Left ventricle myocardium inferior (tissue), 1 donor: ENCODE results near the gene ROR1. TPM values are rescaled to one million over a fixed set of nuclear protein-coding genes. Genes with fewer than 3 reads are reported as not detected.
"Not testable (repeated sequence)": the region's sequence is repeated elsewhere in the genome, so short reads cannot be mapped to it uniquely, and the experiment has no call there.

Source experiments
- DNase-seq: peaks from one replicate; pipeline ENCODE4 v3.0.0-alpha.2; 2020
- H3K27ac ChIP-seq: fragments of 200-600 bp; replicated peaks from 2 replicates; pipeline ENCODE4 v1.8.0; 2021
- H3K27me3 ChIP-seq: fragments of 200-600 bp; 2 replicates; pipeline ENCODE4 v1.8.0; 2021; ENCODE audit warnings: low read depth
- H3K36me3 ChIP-seq: fragments of 200-600 bp; 2 replicates; pipeline ENCODE4 v1.8.0; 2021
- H3K4me1 ChIP-seq: fragments of 200-600 bp; 2 replicates; pipeline ENCODE4 v1.8.0; 2021
- H3K4me3 ChIP-seq: fragments of 200-600 bp; 2 replicates; pipeline ENCODE4 v1.8.0; 2021; ENCODE audit warnings: mild to moderate bottlenecking, moderate library complexity
- H3K9me3 ChIP-seq: fragments of 200-600 bp; replicated peaks from 2 replicates; pipeline ENCODE4 v1.8.0; 2021
- CTCF ChIP-seq: fragments of 200-600 bp; IDR thresholded peaks from 2 replicates; pipeline ENCODE4 v1.8.0; 2021; ENCODE audit warnings: antibody characterized with exemption, mild to moderate bottlenecking, borderline replicate concordance
- intact Hi-C: fragments of 100-400 bp; cut with micrococcal nuclease; formaldehyde crosslinking; loops from one replicate; pipeline ENCODE4 v1.11.0; 2022
- total RNA-seq: library from RNA; stranded (reverse); fragmentation: NEBNext Ultra II Directional; extraction: Animal tissue kit (Norgen Biotek cat#: 25700); gene quantifications from one replicate; pipeline ENCODE4 v1.2.1, GENCODE V29; 2021
- donor health status: DM: no; HTN: yes; CAD: no; lungs with severe emphysema.

ROR1 gene
- total RNA-seq, 1 donor from 2014 or later, result 14.0 TPM

- Histone ChIP-seq H3K27ac (no peak overlapping the region), H3K4me1 (peaks cover 36% of the 10 kb centered on the region), H3K9me3 (no peaks in the 10 kb centered on the region), H3K4me3 (no peak overlapping the region), H3K36me3 (no peaks in the 10 kb centered on the region), H3K27me3 (no peaks in the 10 kb centered on the region)
- DNase-seq, result no peak
- intact Hi-C loops, result no loop called here
- TF ChIP-seq CTCF, result no peak
Observed at GRCh38 chr1:63822540-63822939, 48.7 kb downstream of the ROR1 start.

- Histone ChIP-seq H3K4me1 (peaks cover 45% of the 10 kb centered on the region), H3K9me3 (no peaks in the 10 kb centered on the region), H3K4me3 (no peak overlapping the region), H3K27ac (no peak overlapping the region), H3K27me3 (no peaks in the 10 kb centered on the region), H3K36me3 (no peaks in the 10 kb centered on the region)
- no peak for TF ChIP-seq CTCF
- intact Hi-C loops, result no loop called here
- DNase-seq, result no peak
Observed at GRCh38 chr1:63824451-63824850, 50.6 kb downstream of the ROR1 start.

GRCh38 chr1:63825111-63825510, 51.3 kb downstream of the ROR1 start:
- Histone ChIP-seq H3K9me3 (no peaks in the 10 kb centered on the region), H3K36me3 (no peaks in the 10 kb centered on the region), H3K4me1 (peaks cover 52% of the 10 kb centered on the region), H3K27ac (no peak overlapping the region), H3K4me3 (no peak overlapping the region), H3K27me3 (no peaks in the 10 kb centered on the region)
- TF ChIP-seq CTCF, result no peak
- intact Hi-C loops, result no loop called here
- DNase-seq, result no peak

- H3K27ac ChIP-seq, H3K9me3 ChIP-seq, H3K27me3 ChIP-seq, H3K4me3 ChIP-seq, H3K36me3 ChIP-seq, DNase-seq, intact Hi-C loops: not testable (repeated sequence)
- peaks cover 51% of the 10 kb centered on the region for H3K4me1 ChIP-seq
Observed at GRCh38 chr1:63826246-63826861, 52.5 kb downstream of the ROR1 start.

- TF ChIP-seq CTCF, result no peak
- no peak overlapping the region for H3K27ac ChIP-seq
- H3K27me3 ChIP-seq, result no peaks in the 10 kb centered on the region
- H3K36me3 ChIP-seq, result no peaks in the 10 kb centered on the region
- peaks cover 58% of the 10 kb centered on the region for H3K4me1 ChIP-seq
- no peak overlapping the region for H3K4me3 ChIP-seq
- DNase-seq, result no peak
- no peaks in the 10 kb centered on the region for H3K9me3 ChIP-seq
- intact Hi-C loops, result no loop called here
Observed at GRCh38 chr1:63827411-63828321, 53.8 kb downstream of the ROR1 start.
